ENCODE results near the gene EEF1AKMT3.

GRCh38 chr12:57796996-57797395, 24.6 kb downstream of the EEF1AKMT3 start:
- TF ChIP-seq TAF1 (conservative IDR thresholded peaks at IDR 0.05) (no peak), CTCF (IDR thresholded peaks at IDR 0.05; ENCODE audit: low read depth, low read length, missing input control) (no peak), RXRA (IDR thresholded peaks at IDR 0.05) (no peak), SP1 (IDR thresholded peaks at IDR 0.05) (no peak), MAX (IDR thresholded peaks at IDR 0.05) (no peak), ZBTB33 (IDR thresholded peaks at IDR 0.05) (no peak), REST (IDR thresholded peaks at IDR 0.05) (no peak), FOXA1 (IDR thresholded peaks at IDR 0.05) (no peak)

Measured in liver (tissue), 3 donors.